Measurements from ENCODE around the gene CEP290.

CEP290 gene, protein sequence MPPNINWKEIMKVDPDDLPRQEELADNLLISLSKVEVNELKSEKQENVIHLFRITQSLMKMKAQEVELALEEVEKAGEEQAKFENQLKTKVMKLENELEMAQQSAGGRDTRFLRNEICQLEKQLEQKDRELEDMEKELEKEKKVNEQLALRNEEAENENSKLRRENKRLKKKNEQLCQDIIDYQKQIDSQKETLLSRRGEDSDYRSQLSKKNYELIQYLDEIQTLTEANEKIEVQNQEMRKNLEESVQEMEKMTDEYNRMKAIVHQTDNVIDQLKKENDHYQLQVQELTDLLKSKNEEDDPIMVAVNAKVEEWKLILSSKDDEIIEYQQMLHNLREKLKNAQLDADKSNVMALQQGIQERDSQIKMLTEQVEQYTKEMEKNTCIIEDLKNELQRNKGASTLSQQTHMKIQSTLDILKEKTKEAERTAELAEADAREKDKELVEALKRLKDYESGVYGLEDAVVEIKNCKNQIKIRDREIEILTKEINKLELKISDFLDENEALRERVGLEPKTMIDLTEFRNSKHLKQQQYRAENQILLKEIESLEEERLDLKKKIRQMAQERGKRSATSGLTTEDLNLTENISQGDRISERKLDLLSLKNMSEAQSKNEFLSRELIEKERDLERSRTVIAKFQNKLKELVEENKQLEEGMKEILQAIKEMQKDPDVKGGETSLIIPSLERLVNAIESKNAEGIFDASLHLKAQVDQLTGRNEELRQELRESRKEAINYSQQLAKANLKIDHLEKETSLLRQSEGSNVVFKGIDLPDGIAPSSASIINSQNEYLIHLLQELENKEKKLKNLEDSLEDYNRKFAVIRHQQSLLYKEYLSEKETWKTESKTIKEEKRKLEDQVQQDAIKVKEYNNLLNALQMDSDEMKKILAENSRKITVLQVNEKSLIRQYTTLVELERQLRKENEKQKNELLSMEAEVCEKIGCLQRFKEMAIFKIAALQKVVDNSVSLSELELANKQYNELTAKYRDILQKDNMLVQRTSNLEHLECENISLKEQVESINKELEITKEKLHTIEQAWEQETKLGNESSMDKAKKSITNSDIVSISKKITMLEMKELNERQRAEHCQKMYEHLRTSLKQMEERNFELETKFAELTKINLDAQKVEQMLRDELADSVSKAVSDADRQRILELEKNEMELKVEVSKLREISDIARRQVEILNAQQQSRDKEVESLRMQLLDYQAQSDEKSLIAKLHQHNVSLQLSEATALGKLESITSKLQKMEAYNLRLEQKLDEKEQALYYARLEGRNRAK (N-terminal part only)

DNA sequence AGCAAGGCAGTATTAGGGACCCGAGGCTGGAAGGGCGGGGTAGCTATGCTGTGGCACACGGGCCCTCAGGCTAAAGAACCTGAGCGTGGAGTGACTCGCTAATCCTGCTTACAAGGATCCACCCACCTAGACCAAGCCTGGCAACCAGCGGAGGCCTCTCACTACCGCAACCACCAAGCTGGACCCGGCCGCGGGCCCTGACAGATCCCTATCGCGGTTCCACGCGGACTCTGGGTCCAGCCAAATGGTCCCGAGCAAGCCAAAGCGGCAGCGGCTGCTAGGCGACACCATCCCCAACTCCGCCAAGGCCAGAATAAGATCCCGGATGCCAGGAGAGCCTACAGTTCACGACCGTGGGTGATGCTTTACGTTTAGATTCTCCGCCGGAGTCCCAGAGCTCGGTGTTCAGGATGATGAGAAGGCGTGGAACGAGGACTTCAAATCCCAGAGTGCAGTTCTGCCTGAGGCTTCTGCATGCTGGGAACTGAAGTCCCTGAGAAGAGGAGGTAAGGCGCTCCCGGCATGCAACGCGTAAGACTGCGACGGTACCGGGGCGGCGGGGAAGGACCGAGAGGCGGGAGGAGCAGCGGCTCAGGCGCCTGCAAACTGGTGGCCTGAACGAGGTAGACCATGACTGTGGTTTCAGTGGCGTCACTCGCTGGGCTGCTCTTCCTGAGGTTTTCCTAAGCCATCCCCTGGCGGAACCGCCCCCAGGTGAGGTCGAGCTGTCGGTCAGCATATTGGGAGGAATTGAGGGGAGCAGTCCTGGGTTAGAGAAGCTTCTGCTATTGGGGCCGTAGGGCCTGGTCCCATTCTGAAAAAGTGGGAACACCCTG is at the start of gene CEP290, which contains the start of gene TMTC3:
CEP290 (minus strand) TSS at position 315 of the 836 bp plus-strand sequence. CDS start 781 bp downstream, outside the sequence.
TMTC3 (plus strand) TSS at position 534 of the 836 bp plus-strand sequence. CDS start 6,009 bp downstream, outside the sequence.
- DNase-seq (ENCODE audit: low spot score) (peak; percentile 99), FAIRE-seq (peak; percentile 92)

DNA sequence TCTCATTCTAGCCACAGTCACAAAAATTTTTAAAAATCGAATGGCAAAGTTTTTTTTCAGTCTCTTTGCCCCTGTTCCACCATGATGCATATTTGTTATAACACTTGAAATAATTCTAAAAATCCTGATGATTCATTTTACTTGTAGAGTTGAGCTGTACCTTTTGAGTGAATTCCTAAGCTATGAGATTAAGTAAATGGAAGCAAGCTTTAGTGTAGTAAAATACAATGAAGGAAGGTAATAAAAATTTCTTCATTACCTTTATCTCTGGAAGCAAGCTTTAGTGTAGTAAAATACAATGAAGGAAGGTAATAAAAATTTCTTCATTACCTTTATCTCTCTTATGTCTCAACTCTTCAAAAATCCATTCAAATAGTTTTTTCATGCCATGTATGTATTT is 46.3 kb upstream of the CEP290 start:
- DNase-seq (ENCODE audit: low spot score) (peak; percentile 31), FAIRE-seq (peak; percentile 50)

DNA sequence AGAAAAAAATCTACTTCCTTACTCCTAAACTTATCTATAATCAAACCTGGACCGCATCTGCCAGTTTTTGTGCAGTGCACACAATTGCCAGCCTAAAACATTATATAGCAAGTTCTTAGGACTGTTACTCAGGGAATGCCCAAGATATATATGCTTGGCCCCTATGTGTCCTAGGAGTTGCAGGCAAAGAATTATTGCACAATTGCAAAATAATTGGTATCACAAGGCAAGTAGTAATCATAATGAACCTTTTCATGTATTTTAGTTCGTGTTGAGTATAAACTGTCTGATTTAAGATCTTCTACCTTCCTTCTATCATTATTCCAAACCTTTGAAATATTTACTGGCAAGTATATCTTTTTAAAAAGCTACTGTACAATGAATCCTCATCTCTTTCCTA is 45.7 kb upstream of the CEP290 start:
- DNase-seq (ENCODE audit: low spot score), result no peak
- FAIRE-seq, result no peak

GRCh38 chr12:88185988-88186387 is 44.1 kb upstream of the CEP290 start:
- DNase-seq (ENCODE audit: low spot score) (peak; percentile 54), FAIRE-seq (peak; percentile 90)

GRCh38 chr12:88185279-88185678 is 43.4 kb upstream of the CEP290 start:
- FAIRE-seq, result no peak
- no peak for DNase-seq (ENCODE audit: low spot score)

DNA sequence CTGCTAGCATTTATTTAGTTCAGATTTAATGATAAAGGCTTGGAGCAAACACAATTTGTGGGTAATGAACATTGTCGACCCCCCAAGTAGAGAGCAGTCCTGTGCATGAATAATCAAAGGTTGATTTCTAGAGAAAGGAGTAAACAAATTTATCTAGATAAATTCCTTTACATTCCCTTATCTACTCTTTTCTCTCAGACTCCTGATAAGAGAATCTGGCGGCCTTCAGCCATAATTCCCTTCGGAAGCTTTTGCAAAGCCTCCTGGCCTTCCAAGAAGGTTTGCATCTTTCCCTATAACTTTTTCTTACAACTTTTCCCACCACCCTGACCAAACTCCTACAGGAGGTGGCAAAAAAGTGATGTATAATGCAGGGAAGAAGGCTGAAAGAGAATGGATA is 42.3 kb upstream of the CEP290 start:
- FAIRE-seq (no peak), DNase-seq (ENCODE audit: low spot score) (no peak)

GRCh38 chr12:88182416-88182815 is 40.5 kb upstream of the CEP290 start:
- FAIRE-seq, result no peak
- DNase-seq (ENCODE audit: low spot score), result no peak

GRCh38 chr12:88181881-88182280 is 40.0 kb upstream of the CEP290 start:
- DNase-seq (ENCODE audit: low spot score) (no peak), FAIRE-seq (no peak)

- FAIRE-seq (no peak), DNase-seq (ENCODE audit: low spot score) (no peak)
Measured at GRCh38 chr12:88179436-88180014, 37.6 kb upstream of the CEP290 start.

GRCh38 chr12:88175544-88175943 is 33.7 kb upstream of the CEP290 start:
- DNase-seq (ENCODE audit: low spot score) (no peak), FAIRE-seq (no peak)

DNA sequence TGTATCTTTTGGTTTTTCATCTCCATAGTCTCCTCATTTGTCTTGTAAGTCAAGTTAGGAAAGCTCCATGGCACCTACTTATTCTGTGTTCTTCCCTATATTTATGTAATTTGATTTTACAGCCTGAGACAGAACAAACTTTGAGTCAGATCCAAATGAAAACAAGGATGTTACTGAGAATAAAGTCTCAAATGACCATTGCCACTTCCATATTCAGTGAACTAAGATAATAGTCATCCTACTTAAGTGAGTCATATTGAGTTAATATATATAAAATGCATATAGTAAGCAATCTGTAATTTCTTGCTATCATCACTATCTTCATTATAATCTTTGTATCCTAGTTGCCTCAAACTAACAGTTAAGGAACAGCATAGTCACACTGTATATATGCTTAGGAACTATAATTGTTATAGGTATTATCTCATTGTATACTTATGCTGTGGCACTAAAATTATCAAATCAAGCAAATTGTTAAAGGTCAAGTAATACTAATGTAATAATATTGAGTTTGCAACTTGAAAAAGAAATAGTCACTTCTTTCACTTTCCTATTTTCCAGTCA is 31.0 kb upstream of the CEP290 start:
- DNase-seq (ENCODE audit: low spot score) (peak; percentile 28), FAIRE-seq (no peak)

DNA sequence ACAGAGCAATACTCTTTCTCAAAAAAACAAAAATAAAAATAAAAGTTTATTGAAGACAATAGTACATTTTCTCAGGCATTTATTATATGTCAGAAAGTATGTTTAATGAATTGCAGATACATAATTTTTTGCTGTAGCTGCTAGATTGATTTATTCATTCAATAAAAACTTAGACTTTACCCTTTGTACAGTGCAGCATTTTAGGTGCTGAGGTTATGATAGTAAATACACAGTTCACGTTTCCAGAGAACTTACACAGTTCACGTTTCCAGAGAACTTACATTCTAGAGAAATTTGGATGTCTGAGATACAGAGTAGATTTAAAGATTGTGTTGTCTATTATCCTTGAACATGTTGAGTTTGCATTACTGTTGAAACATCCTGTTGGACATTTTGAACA is 25.5 kb upstream of the CEP290 start:
- no peak for DNase-seq (ENCODE audit: low spot score)
- FAIRE-seq, result no peak

- FAIRE-seq, result no peak
- DNase-seq (ENCODE audit: low spot score), result no peak
Measured at GRCh38 chr12:88166179-88166578, 24.3 kb upstream of the CEP290 start.

DNA sequence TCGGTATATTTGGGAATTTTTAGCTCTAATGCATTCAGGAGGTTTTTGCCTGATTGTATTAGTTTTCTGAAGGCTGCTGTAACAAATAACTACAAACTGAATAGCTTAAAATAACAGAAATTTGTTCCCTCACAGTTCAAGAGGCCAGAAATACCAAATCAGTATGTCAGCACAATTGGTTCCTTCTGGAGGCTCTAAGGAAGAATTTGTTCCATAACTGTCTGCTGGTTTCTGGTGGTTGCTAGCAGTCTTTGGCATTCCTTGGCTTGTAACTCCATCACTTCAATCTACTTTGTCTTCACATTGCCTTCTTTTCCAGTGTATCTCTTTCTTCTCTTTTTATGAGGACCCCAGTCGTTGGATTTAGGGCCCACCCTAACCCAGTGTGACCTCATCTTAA is 21.5 kb upstream of the CEP290 start:
- DNase-seq (ENCODE audit: low spot score) (no peak), FAIRE-seq (no peak)

GRCh38 chr12:88156075-88156654 is 14.3 kb upstream of the CEP290 start:
- FAIRE-seq, result no peak
- no peak for DNase-seq (ENCODE audit: low spot score)

- peak; percentile 84 for FAIRE-seq
- DNase-seq (ENCODE audit: low spot score), result peak; percentile 32
Measured at GRCh38 chr12:88153959-88154358, 12.1 kb upstream of the CEP290 start.

DNA sequence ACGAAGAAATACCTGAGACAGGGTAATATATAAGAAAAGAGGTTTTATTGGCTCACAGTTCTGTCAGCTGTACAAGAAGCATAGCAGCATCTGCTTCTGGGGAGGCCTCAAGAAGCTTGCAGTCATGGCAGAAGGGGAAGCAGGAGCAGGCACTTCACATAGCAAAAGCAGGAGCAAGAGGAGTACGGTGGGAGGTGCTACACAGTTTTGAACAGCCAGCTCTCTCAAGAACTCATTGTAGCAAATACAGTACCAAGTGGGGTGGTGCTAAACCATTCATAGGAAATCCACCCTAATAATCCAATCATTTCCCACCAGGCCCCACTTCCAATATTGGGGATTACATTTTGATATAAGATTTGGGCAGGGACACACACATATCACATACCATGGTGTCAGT is 8.2 kb upstream of the CEP290 start:
- DNase-seq (ENCODE audit: low spot score), result no peak
- FAIRE-seq, result no peak

GRCh38 chr12:88145567-88146505 is 3.9 kb upstream of the CEP290 start:
- FAIRE-seq (no peak), DNase-seq (ENCODE audit: low spot score) (no peak)
